ENCODE data around the gene CMTM4.

The CMTM4 gene

DNA sequence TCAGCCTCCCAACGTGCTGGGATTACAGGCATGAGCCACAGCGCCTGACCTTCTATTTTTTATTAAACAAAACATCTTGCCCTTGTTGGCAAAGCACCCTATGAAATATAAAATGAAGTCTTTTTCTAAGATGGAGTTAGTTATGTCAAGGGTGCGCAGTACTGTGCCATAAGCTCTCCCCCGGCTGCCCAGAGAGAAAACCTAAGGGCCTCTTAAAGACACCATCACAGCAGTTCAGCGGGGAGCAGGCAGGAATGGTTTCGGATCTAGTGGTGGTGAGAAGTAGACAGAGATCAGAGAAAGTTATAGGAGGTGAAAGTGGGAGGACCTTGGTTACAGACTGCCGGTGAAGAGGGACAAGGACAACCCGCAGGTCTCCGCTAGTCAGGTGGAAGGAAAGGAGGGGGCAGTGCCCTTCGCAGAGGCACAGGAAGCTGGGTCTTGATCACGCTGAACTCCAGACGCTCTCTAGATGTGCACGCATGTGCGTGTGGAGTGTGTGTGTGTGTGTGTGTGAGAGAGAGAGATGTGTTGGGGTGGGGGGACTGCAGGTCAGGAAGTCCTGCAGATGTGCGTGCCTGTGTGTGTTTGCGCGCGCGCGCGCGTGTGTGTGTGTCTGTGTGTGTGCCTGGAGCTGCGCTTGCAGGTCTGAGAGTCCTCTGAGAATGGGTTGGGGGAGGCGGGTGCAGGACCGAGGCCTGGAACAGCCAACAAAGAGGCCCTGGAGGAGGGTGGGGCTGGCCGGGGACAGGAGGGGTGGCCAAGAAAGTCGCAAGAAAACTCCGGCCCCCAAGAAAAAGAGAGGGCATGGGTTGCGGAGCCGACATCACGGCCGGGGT lies 92.8 kb downstream of the CMTM4 start:
- peak overlapping the region; percentile 31 to 72; a peak in 3 of 4 replicates for H3K4me3 ChIP-seq (ENCODE audit: low read depth in 1 of 2, low read length in 2 of 2)
- peaks cover 26% of the 10 kb centered on the region for H3K36me3 ChIP-seq (ENCODE audit: insufficient read depth, low read length)
- ATAC-seq (ENCODE audit: insufficient read depth, low read depth) (peak; percentile 58), DNase-seq (peak; percentile 85)
- H3K27me3 ChIP-seq (ENCODE audit: insufficient read depth, low read length, poor library complexity) = no peaks in the 10 kb centered on the region
- H3K9me3 ChIP-seq (ENCODE audit: insufficient read depth, low read length, severe bottlenecking) = peaks cover 11% of the 10 kb centered on the region
- TF ChIP-seq, protein P1, sequence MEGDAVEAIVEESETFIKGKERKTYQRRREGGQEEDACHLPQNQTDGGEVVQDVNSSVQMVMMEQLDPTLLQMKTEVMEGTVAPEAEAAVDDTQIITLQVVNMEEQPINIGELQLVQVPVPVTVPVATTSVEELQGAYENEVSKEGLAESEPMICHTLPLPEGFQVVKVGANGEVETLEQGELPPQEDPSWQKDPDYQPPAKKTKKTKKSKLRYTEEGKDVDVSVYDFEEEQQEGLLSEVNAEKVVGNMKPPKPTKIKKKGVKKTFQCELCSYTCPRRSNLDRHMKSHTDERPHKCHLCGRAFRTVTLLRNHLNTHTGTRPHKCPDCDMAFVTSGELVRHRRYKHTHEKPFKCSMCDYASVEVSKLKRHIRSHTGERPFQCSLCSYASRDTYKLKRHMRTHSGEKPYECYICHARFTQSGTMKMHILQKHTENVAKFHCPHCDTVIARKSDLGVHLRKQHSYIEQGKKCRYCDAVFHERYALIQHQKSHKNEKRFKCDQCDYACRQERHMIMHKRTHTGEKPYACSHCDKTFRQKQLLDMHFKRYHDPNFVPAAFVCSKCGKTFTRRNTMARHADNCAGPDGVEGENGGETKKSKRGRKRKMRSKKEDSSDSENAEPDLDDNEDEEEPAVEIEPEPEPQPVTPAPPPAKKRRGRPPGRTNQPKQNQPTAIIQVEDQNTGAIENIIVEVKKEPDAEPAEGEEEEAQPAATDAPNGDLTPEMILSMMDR (IDR thresholded peaks at IDR 0.05; ENCODE audit: borderline replicate concordance, extremely low read depth, low read length, poor library complexity, severe bottlenecking) = no peak
- TF ChIP-seq EZH2 (IDR thresholded peaks at IDR 0.05; ENCODE audit: borderline replicate concordance, low read depth, low read length, severe bottlenecking) = no peak
- peaks cover 32% of the 10 kb centered on the region for H4K20me1 ChIP-seq (ENCODE audit: insufficient read depth, low read length)
- H3K79me2 ChIP-seq (ENCODE audit: insufficient read depth, low read length) = peaks cover 41% of the 10 kb centered on the region
- H3K27ac ChIP-seq (ENCODE audit: low read length) = peak overlapping the region; percentile 79
- H3K4me2 ChIP-seq (ENCODE audit: insufficient read depth, low read length) = peak overlapping the region; percentile 95
- H3K4me1 ChIP-seq (ENCODE audit: insufficient read depth, low read length) = peaks cover 38% of the 10 kb centered on the region
- H3K9ac ChIP-seq (ENCODE audit: low read depth, low read length) = peak overlapping the region; percentile 92
- peak overlapping the region; percentile 73 for H2AFZ ChIP-seq (ENCODE audit: low read depth, low read length)

DNA sequence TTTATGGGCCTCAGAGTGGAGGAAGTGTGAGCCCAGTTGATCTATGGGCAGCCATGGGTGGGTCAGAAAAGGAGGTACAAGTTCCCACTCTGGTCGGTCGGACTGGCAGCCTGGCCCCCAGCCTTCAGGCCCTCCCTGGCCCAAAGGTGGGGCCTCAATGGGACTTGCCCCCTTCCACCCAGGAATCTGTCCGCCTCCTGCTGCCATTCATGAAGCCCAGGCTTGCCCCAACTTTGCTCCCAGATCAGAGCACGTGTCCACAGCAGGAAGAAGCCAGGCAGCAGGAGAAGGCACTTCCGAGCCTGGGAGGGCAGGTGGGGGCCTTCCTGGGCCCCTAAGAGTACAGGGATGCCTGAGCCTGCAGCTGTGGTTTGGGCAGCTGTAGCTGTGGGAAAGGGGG lies 95.1 kb downstream of the CMTM4 start:
- Histone ChIP-seq H3K4me1 (ENCODE audit: insufficient read depth, low read length) (peaks cover 19% of the 10 kb centered on the region), H3K27ac (ENCODE audit: low read length) (no peak overlapping the region), H3K4me2 (ENCODE audit: insufficient read depth, low read length) (no peak overlapping the region), H3K9ac (ENCODE audit: low read depth, low read length) (no peak overlapping the region), H2AFZ (ENCODE audit: low read depth, low read length) (no peak overlapping the region), H4K20me1 (ENCODE audit: insufficient read depth, low read length) (peaks cover 10% of the 10 kb centered on the region), H3K9me3 (ENCODE audit: insufficient read depth, low read length, severe bottlenecking) (peaks cover 11% of the 10 kb centered on the region), H3K36me3 (ENCODE audit: insufficient read depth, low read length) (peaks cover 8% of the 10 kb centered on the region; the same call in 1 of the 2 replicates), H3K4me3 (ENCODE audit: low read depth in 1 of 2, low read length in 2 of 2) (no peak overlapping the region), H3K27me3 (ENCODE audit: insufficient read depth, low read length, poor library complexity) (no peaks in the 10 kb centered on the region), H3K79me2 (ENCODE audit: insufficient read depth, low read length) (peaks cover 19% of the 10 kb centered on the region)
- TF ChIP-seq, protein P1 (IDR thresholded peaks at IDR 0.05; ENCODE audit: borderline replicate concordance, extremely low read depth, low read length, poor library complexity, severe bottlenecking) = no peak
- TF ChIP-seq EZH2 (IDR thresholded peaks at IDR 0.05; ENCODE audit: borderline replicate concordance, low read depth, low read length, severe bottlenecking) = no peak
- DNase-seq = no peak
- no peak for ATAC-seq (ENCODE audit: insufficient read depth, low read depth)

DNA sequence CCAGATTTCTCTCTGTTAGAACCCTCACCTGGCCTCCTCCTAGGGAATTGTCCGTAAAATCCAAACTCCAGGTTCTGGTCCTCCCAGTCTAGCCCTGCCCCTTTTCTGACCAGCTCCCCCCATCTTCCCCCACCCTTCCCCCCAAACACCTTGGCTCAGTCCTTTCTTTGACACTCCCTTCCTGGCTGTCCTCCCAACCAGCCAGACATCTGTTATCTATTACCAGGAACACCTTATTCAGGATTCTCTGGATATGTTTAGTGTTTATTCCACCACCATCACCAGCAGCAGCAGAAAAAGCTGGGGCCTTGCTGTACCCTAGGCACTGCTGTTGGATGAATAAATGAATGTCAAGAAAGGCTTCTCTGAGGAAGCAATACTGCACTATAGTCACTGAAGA lies 96.1 kb downstream of the CMTM4 start:
- no peak overlapping the region for H3K4me2 ChIP-seq (ENCODE audit: insufficient read depth, low read length)
- peaks cover 9% of the 10 kb centered on the region for H3K4me1 ChIP-seq (ENCODE audit: insufficient read depth, low read length)
- no peak for ATAC-seq (ENCODE audit: insufficient read depth, low read depth)
- H3K36me3 ChIP-seq (ENCODE audit: insufficient read depth, low read length) = no peaks in the 10 kb centered on the region; the same call in 1 of the 2 replicates
- H3K4me3 ChIP-seq (ENCODE audit: low read depth in 1 of 2, low read length in 2 of 2) = no peak overlapping the region
- H4K20me1 ChIP-seq (ENCODE audit: insufficient read depth, low read length) = peaks cover under 1% of the 10 kb centered on the region; the same call in 1 of the 2 replicates
- H3K9me3 ChIP-seq (ENCODE audit: insufficient read depth, low read length, severe bottlenecking) = peaks cover 11% of the 10 kb centered on the region
- H3K27me3 ChIP-seq (ENCODE audit: insufficient read depth, low read length, poor library complexity) = no peaks in the 10 kb centered on the region
- no peak overlapping the region for H3K27ac ChIP-seq (ENCODE audit: low read length)
- H3K79me2 ChIP-seq (ENCODE audit: insufficient read depth, low read length) = peaks cover 9% of the 10 kb centered on the region
- no peak overlapping the region for H2AFZ ChIP-seq (ENCODE audit: low read depth, low read length)
- no peak for TF ChIP-seq EZH2 (IDR thresholded peaks at IDR 0.05; ENCODE audit: borderline replicate concordance, low read depth, low read length, severe bottlenecking)
- TF ChIP-seq, protein P1 (IDR thresholded peaks at IDR 0.05; ENCODE audit: borderline replicate concordance, extremely low read depth, low read length, poor library complexity, severe bottlenecking) = no peak
- no peak for DNase-seq
- no peak overlapping the region for H3K9ac ChIP-seq (ENCODE audit: low read depth, low read length)

Measured in DND-41 (cell line).